PC-3 (cell line): ENCODE measurements around the gene SYNJ2.

Experiments used
- CTCF ChIP-seq: fragments of 300-600 bp; sonication (generic); conservative IDR thresholded peaks from 2 replicates; pipeline ENCODE4 v1.5.1; 2017; ENCODE audit warnings: antibody characterized with exemption, low read depth, mild to moderate bottlenecking, low read length
- EZH2phosphoT487 ChIP-seq: fragments of 300-600 bp; sonication (generic); IDR thresholded peaks from 2 replicates; pipeline ENCODE4 v1.6.1; 2018; ENCODE audit warnings: mild to moderate bottlenecking, antibody characterized with exemption, low read length, borderline replicate concordance

GRCh38 chr6:157953580-157954091, 28.0 kb upstream of the SYNJ2 start:
- TF ChIP-seq CTCF (no peak), EZH2phosphoT487 (no peak)
